Measurements from ENCODE around the gene TMA7B. TPM values are rescaled to one million over a fixed set of nuclear protein-coding genes. Genes with fewer than 3 reads are reported as not detected.

Gene TMA7B
- total and polyA plus RNA-seq, 2 of the 4 experiments (the other 2 are of a cell fraction): not detected

GRCh38 chr22:39913886-39914285, 46.3 kb upstream of the TMA7B start:
- Histone ChIP-seq H3K23ac (ENCODE audit: low read depth, low read length) (no peak overlapping the region), H3K4me1 (ENCODE audit: control insufficient read depth, insufficient read depth, low read length) (no peaks in the 10 kb centered on the region), H2BK20ac (ENCODE audit: low read depth, low read length) (no peak overlapping the region), H4K5ac (ENCODE audit: low read depth, low read length) (no peak overlapping the region), H2AK5ac (ENCODE audit: low read depth, low read length) (no peak overlapping the region), H3K4ac (ENCODE audit: low read depth, low read length) (no peak overlapping the region), H3K4me3 (ENCODE audit: insufficient read depth, low read depth, low read length) (no peak overlapping the region), H3K56ac (ENCODE audit: extremely low read depth, insufficient read depth, low read length) (no peak overlapping the region), H3K9ac (ENCODE audit: low read depth, low read length) (no peak overlapping the region), H3K27ac (ENCODE audit: insufficient read depth, low read length) (no peak overlapping the region), H4K8ac (ENCODE audit: low read depth in 2 of 2, low read length in 2 of 2) (no peak overlapping the region), H3K4me2 (ENCODE audit: low read depth, low read length) (no peak overlapping the region), H4K91ac (ENCODE audit: insufficient read depth, low read depth, low read length) (no peak overlapping the region), H3K36me3 (ENCODE audit: control insufficient read depth, insufficient read depth, low read length) (no peaks in the 10 kb centered on the region), H4K20me1 (ENCODE audit: insufficient read depth, low read length) (no peaks in the 10 kb centered on the region), H3K79me1 (ENCODE audit: low read depth in 1 of 2, low read length in 2 of 2) (no peaks in the 10 kb centered on the region), H2AFZ (replicated peaks; ENCODE audit: low read length, poor library complexity) (no peak overlapping the region), H3K18ac (ENCODE audit: low read depth, low read length) (no peak overlapping the region), H3K27me3 (ENCODE audit: control insufficient read depth, insufficient read depth, low read length) (peaks cover 45% of the 10 kb centered on the region), H2BK15ac (ENCODE audit: low read depth, low read length) (no peak overlapping the region), H2BK5ac (ENCODE audit: low read depth, low read length, poor library complexity, severe bottlenecking) (no peak overlapping the region), H3K14ac (replicated peaks; ENCODE audit: low read depth, low read length) (no peak overlapping the region), H3K9me1 (ENCODE audit: insufficient read depth, low read length) (no peaks in the 10 kb centered on the region), H2AK9ac (replicated peaks; ENCODE audit: low read depth, low read length, poor library complexity) (no peak overlapping the region), H2BK120ac (ENCODE audit: low read depth, low read length) (no peak overlapping the region), H3K9me3 (ENCODE audit: control insufficient read depth, insufficient read depth, low read length) (no peaks in the 10 kb centered on the region)
- TF ChIP-seq, protein P1, sequence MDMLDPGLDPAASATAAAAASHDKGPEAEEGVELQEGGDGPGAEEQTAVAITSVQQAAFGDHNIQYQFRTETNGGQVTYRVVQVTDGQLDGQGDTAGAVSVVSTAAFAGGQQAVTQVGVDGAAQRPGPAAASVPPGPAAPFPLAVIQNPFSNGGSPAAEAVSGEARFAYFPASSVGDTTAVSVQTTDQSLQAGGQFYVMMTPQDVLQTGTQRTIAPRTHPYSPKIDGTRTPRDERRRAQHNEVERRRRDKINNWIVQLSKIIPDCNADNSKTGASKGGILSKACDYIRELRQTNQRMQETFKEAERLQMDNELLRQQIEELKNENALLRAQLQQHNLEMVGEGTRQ (IDR thresholded peaks at IDR 0.05; ENCODE audit: low read depth, low read length): no peak
- TF ChIP-seq POLR2A (IDR thresholded peaks at IDR 0.05; ENCODE audit: low read depth, low read length) (no peak), CHD1 (IDR thresholded peaks at IDR 0.05; ENCODE audit: low read depth, low read length) (no peak), BHLHE40 (IDR thresholded peaks at IDR 0.05; ENCODE audit: low read depth, low read length) (no peak), RAD21 (IDR thresholded peaks at IDR 0.05; ENCODE audit: low read length) (no peak), RCOR1 (IDR thresholded peaks at IDR 0.05; ENCODE audit: insufficient replicate concordance, low read length) (no peak), CEBPB (IDR thresholded peaks at IDR 0.05; ENCODE audit: low read depth, low read length) (no peak), MAFK (IDR thresholded peaks at IDR 0.05; ENCODE audit: low read depth, low read length) (no peak), MAZ (IDR thresholded peaks at IDR 0.05; ENCODE audit: borderline replicate concordance, low read depth, low read length) (no peak), SMC3 (IDR thresholded peaks at IDR 0.05; ENCODE audit: low read depth, low read length) (no peak), RFX5 (IDR thresholded peaks at IDR 0.05; ENCODE audit: low read depth, low read length) (no peak), FOS (IDR thresholded peaks at IDR 0.05; ENCODE audit: low read depth, low read length) (no peak), NFE2L2 (IDR thresholded peaks at IDR 0.05; ENCODE audit: low read depth, low read length) (no peak), MXI1 (IDR thresholded peaks at IDR 0.05; ENCODE audit: borderline replicate concordance, low read depth, low read length) (no peak)
- TF ChIP-seq, protein P2, sequence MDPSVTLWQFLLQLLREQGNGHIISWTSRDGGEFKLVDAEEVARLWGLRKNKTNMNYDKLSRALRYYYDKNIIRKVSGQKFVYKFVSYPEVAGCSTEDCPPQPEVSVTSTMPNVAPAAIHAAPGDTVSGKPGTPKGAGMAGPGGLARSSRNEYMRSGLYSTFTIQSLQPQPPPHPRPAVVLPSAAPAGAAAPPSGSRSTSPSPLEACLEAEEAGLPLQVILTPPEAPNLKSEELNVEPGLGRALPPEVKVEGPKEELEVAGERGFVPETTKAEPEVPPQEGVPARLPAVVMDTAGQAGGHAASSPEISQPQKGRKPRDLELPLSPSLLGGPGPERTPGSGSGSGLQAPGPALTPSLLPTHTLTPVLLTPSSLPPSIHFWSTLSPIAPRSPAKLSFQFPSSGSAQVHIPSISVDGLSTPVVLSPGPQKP (IDR thresholded peaks at IDR 0.05; ENCODE audit: borderline replicate concordance, low read depth, low read length): no peak
- no TSS peak for BruUV-seq (replicated peaks)
- ATAC-seq (ENCODE audit: low read depth) (no peak), DNase-seq (no peak)
- intact Hi-C loops (cut with micrococcal nuclease) (no loop called here), in situ Hi-C loops (cut with MboI; ENCODE audit: low sequenced_read_pairs) (no loop called here), dilution Hi-C loops (cut with HindIII; ENCODE audit: low sequenced_read_pairs, unreplicated experiment) (no loop called here)
- 39% methylated on average over 2 of the region's 2 CpGs; no CpG with 5 or more reads in 1 of the 2 experiments for WGBS, 2 experiments (ENCODE audit: extremely low coverage in 2 of 2, insufficient read length in 1 of 2)
- ChIA-PET POLR2A (ENCODE audit: unreplicated experiment) (no interaction called here), CTCF (no interaction called here)
